ENCODE data around the gene THAP12.
A peak's percentile ranks its signal among the peaks of the same experiment; 100 is the strongest.

The THAP12 gene

GRCh38 chr11:76379807-76380158 is 1.1 kb downstream of the THAP12 start:
- H3K27ac ChIP-seq: peak overlapping the region; percentile 77
- no peak for TF ChIP-seq CTCF (conservative IDR thresholded peaks at IDR 0.05)
- no peak for TF ChIP-seq ZFX (IDR thresholded peaks at IDR 0.05)

GRCh38 chr11:76376746-76377558 is 4.0 kb downstream of the THAP12 start:
- no peak overlapping the region for H3K27ac ChIP-seq
- TF ChIP-seq ZFX (IDR thresholded peaks at IDR 0.05) (no peak), CTCF (conservative IDR thresholded peaks at IDR 0.05) (no peak)

DNA sequence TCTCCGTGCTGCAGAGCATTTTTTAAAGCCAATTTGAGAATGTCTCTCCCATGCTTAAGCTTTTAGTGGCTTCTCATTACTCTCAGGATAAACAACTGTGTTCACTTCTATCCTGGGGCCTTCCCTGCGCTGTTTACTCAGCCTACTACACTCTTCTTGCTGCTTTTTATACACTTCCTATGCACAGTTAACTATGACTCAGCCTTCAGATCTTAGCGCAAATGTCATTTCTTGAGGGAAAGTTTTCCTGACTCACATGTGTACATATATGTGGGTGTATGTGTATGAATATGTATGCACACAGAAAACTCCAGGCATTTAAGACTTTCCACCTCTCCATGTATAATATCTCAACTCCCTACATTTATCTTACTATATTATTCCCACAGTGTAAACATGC is 9.8 kb downstream of the THAP12 start:
- H3K27ac ChIP-seq: no peak overlapping the region
- TF ChIP-seq ZFX (IDR thresholded peaks at IDR 0.05): no peak
- no peak for TF ChIP-seq CTCF (conservative IDR thresholded peaks at IDR 0.05)

- TF ChIP-seq ZFX (IDR thresholded peaks at IDR 0.05) (no peak), CTCF (conservative IDR thresholded peaks at IDR 0.05) (no peak)
- H3K27ac ChIP-seq: no peak overlapping the region
Observed at GRCh38 chr11:76369406-76369805, 11.5 kb downstream of the THAP12 start.

DNA sequence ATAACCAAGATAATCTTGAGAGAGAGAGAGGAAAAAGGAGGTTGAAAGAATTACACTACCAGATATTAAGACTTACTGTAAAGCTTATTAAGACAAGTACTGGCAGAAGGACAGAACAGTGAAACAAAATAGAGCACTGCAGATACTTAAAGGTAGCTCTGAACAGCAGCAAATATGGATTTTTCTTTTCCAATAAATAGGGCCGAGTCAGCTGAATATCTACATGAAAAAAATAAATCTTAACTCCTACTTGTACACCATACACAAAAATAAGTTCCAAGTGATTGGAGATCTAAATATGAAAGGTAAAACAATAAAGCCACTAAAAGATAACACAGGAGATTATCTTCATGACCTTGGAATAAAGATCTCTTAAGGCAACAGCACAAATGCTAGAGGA is 12.4 kb downstream of the THAP12 start:
- TF ChIP-seq CTCF (conservative IDR thresholded peaks at IDR 0.05) (no peak), ZFX (IDR thresholded peaks at IDR 0.05) (no peak)
- H3K27ac ChIP-seq: no peak overlapping the region

DNA sequence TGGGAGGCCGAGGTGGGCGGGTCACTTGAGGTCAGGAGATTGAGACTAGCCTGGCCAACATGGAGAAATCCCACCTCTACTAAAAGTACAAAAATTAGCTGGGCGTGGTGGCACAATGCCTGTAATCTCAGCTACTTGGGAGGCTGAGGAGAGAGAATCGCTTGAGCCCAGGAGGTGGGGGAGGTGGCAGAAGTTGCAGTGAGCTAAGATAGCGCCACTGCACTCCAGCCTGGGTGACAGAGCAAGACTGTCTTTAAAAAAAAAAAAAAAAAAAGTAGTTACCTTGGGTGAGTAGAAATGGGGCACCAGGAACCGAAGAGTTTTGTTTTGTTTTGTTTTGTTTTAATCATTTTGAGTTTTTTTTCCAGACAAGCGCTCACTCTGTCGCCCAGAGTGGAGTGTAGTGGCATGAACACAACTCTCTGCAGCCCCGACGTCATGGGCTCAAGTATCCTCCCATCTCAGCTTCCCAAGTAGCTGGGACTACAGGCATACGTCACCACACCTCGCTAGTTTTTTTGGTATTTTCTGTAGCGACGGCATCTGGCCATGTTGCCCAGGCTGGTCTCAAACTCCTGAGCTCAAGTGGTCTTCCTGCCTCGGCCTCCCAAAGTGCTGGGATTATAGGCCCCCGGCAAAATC is 15.8 kb downstream of the THAP12 start:
- no peak overlapping the region for H3K27ac ChIP-seq
- TF ChIP-seq ZFX (IDR thresholded peaks at IDR 0.05) (no peak), CTCF (conservative IDR thresholded peaks at IDR 0.05) (no peak)

- H3K27ac ChIP-seq: no peak overlapping the region
- TF ChIP-seq CTCF (conservative IDR thresholded peaks at IDR 0.05) (no peak), ZFX (IDR thresholded peaks at IDR 0.05) (no peak)
Observed at GRCh38 chr11:76362716-76363115, 18.2 kb downstream of the THAP12 start.

Measured in C4-2B (cell line).